ENCODE data around the gene WFIKKN1. TPM values are rescaled to one million over a fixed set of nuclear protein-coding genes. Genes with fewer than 3 reads are reported as not detected.

The WFIKKN1 gene
- total RNA-seq, 1 donor from 2014 or later, result 8.5 TPM

DNA sequence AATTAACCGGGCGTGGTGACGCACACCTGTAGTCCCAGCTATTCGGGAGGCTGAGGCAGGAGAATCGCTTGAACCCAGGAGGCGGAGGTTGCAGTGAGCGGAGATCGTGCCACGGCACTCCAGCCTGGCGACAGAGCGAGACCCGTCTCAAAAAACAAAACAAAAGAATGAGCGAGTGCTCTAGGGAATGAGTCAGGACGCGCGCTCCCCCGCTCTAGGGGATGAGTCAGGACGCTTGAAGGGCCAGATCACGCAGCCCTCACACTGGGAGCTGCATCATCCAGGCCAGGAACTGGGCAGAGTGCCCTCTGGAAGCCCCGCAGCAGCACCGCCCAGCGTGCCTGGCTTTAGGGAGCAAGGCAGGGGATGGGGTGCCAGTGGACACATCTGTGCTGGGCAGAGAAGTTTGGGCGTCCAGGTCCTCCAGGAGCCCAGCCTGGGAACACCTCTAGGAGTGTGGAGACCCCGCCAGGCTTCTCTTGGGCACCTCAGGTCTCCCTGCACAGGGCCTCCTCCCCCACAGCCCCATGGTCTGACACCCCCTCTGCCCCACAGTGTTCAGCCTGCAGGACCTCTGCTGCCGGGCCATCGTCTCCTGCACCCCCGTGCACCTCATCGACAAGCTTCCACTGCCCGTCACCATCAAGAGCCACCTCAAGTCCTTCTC lies 3.9 kb upstream of the WFIKKN1 start:
- Mint-ChIP-seq H3K9me3 (no peaks in the 10 kb centered on the region), H3K4me3 (peak overlapping the region; percentile 54), H3K27me3 (ENCODE audit: low read depth) (peaks cover 2% of the 10 kb centered on the region), H3K27ac (ENCODE audit: unreplicated experiment) (no peak overlapping the region), H3K4me1 (peaks cover 25% of the 10 kb centered on the region), H3K36me3 (ENCODE audit: low read depth) (peaks cover 3% of the 10 kb centered on the region)
- no peak for DNase-seq (ENCODE audit: low read depth, low spot score)
- TF ChIP-seq, protein P1, sequence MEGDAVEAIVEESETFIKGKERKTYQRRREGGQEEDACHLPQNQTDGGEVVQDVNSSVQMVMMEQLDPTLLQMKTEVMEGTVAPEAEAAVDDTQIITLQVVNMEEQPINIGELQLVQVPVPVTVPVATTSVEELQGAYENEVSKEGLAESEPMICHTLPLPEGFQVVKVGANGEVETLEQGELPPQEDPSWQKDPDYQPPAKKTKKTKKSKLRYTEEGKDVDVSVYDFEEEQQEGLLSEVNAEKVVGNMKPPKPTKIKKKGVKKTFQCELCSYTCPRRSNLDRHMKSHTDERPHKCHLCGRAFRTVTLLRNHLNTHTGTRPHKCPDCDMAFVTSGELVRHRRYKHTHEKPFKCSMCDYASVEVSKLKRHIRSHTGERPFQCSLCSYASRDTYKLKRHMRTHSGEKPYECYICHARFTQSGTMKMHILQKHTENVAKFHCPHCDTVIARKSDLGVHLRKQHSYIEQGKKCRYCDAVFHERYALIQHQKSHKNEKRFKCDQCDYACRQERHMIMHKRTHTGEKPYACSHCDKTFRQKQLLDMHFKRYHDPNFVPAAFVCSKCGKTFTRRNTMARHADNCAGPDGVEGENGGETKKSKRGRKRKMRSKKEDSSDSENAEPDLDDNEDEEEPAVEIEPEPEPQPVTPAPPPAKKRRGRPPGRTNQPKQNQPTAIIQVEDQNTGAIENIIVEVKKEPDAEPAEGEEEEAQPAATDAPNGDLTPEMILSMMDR (conservative IDR thresholded peaks at IDR 0.05), result no peak

DNA sequence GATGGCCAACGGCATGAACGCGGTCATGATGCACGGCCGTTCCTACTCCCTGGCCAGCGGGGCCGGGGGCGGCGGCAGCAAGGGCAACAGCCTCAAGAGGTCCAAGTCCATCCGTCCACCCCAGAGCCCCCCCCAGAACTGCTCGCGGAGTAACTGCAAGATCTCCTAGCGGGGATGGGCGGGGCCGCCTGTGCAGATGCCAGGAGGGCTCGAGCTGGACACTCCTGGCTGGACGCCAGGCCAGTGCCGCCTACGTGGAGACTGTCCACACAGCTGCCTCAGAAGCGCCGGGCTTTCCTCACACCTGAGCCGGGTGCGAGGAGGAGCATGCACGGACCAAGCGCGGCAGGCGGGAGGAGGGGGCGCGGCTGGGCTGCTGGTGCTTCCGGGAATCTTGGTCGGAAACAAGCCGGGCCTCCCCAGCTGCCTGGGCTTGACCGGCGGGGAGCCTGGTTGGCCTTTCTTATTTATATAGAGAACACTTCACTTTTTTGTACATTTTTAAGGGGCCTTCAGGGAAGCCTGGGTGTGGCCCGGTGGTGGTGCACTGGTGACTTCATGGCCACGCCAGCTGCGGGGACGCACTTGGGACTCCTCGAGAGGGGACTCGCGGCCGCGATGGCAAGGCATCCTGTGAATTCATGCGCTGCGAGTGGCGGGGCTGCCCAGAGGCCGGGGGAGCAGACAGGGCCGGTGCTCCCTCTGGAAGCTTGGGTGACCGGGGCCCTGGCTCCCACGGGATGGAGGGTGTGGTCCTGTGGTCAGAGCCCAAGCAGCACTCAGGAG lies 3.1 kb upstream of the WFIKKN1 start:
- Mint-ChIP-seq H3K9me3 (no peaks in the 10 kb centered on the region), H3K4me3 (no peak overlapping the region), H3K27me3 (ENCODE audit: low read depth) (peaks cover 2% of the 10 kb centered on the region), H3K36me3 (ENCODE audit: low read depth) (peaks cover 3% of the 10 kb centered on the region), H3K27ac (ENCODE audit: unreplicated experiment) (no peak overlapping the region), H3K4me1 (peaks cover 22% of the 10 kb centered on the region)
- DNase-seq (ENCODE audit: low read depth, low spot score), result no peak
- TF ChIP-seq, protein P1 (conservative IDR thresholded peaks at IDR 0.05), result no peak

DNA sequence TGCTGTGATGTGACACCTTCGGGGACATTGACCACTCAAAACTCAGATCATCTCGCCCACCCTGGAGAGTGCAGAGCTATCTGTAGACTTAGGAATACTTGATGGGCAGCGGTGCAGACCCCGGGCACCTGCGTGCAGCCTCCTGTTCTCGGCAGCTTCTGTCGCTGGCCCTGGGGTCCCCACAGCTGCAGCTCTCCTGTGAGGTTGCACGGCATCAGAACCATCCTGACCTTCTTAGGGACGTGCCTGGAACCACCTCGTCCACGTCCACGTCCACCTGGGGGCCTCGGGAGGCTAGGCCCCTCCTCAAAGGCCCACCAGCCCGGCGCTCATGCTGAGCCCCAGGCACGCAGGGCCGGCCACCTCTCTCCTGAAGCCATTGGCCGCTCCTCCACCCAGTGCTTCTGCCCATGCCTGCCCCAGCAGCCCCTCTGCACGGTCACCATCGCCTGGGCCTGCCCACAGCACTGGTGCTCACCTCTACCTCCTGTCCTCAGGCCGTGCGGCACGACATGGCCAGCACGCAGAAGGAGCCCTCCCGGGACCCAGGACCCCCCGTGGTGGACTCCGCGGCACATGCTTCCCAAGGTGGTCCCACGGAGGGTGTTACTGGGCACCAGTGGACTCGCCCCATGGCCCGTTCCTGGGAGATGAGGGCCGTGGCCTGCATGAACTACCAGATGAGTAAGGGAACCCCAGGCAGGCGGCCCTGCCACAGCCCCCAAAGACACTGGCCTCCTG lies 2.3 kb upstream of the WFIKKN1 start:
- H3K27me3 Mint-ChIP-seq (ENCODE audit: low read depth), result peaks cover 2% of the 10 kb centered on the region
- H3K36me3 Mint-ChIP-seq (ENCODE audit: low read depth), result peaks cover 3% of the 10 kb centered on the region
- H3K4me3 Mint-ChIP-seq, result peak overlapping the region; percentile 84
- TF ChIP-seq, protein P1 (conservative IDR thresholded peaks at IDR 0.05), result no peak
- no peaks in the 10 kb centered on the region for H3K9me3 Mint-ChIP-seq
- DNase-seq (ENCODE audit: low read depth, low spot score), result no peak
- H3K4me1 Mint-ChIP-seq, result peaks cover 22% of the 10 kb centered on the region
- peak overlapping the region; percentile 86 for H3K27ac Mint-ChIP-seq (ENCODE audit: unreplicated experiment)

DNA sequence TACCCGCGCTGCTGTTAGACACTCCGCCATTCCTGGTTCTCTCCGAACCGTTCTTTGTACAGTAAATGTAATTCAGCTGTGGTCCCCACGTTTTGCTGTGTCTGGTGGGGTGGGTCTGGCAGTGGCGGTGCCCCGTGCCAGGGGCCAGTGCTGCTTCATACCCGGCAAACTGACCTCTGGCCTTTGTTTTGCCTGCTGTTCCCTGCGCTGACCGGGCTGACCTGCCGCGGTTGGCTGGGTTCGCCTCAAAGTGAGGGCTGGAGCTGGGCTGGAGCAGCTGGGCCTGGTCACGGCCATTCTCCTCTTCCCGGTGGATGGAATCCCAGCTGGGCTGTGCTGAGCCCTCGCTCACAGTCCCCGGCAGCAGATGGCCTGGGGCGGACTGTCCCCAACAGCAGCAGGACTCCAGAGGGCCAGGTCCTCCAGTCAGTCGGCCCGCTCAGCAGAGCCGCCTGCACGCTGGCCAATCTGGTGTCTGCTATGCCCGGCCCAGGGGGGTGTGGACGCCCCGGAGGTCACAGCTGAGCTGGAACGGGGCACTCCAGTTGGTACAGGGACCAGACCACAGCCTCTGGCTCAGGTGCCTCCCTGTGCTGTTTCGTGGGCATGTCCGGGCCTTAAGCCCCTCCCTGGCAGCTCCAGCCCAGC lies 1.5 kb upstream of the WFIKKN1 start:
- H3K9me3 Mint-ChIP-seq, result no peaks in the 10 kb centered on the region
- TF ChIP-seq, protein P1 (conservative IDR thresholded peaks at IDR 0.05), result no peak
- H3K4me1 Mint-ChIP-seq, result peaks cover 16% of the 10 kb centered on the region
- H3K27me3 Mint-ChIP-seq (ENCODE audit: low read depth), result peaks cover 2% of the 10 kb centered on the region
- DNase-seq (ENCODE audit: low read depth, low spot score), result peak; percentile 58
- H3K36me3 Mint-ChIP-seq (ENCODE audit: low read depth), result peaks cover 3% of the 10 kb centered on the region
- peak overlapping the region; percentile 84 for H3K4me3 Mint-ChIP-seq
- H3K27ac Mint-ChIP-seq (ENCODE audit: unreplicated experiment), result peak overlapping the region; percentile 86

DNA sequence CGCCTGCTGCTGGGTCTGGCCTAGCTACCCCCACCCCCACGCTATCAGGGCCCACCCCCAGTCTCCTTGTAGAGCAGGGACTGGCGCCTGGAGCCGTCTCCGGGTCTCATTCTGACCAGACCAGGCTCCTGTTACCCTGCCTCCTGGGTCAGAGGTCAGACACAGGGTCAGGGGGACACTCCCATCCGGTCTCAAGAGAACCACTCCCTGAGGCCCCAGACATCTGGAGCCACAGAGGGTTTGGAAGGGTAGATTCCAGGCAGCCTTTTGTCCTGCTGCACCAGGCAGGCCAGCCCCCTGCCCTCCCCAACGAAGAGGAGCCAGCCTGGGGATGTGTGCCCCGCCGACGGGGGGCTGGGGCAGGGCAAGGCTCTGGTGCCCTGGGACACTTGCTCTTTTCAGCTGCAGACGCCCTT lies 944 bp upstream of the WFIKKN1 start:
- H3K36me3 Mint-ChIP-seq (ENCODE audit: low read depth), result peaks cover 3% of the 10 kb centered on the region
- peak; percentile 65 for DNase-seq (ENCODE audit: low read depth, low spot score)

More for the DNA sequence above, 944 bp upstream of the WFIKKN1 start:
- peak overlapping the region; percentile 75 for H3K27ac Mint-ChIP-seq (ENCODE audit: unreplicated experiment)
- TF ChIP-seq, protein P1 (conservative IDR thresholded peaks at IDR 0.05), result no peak
- no peaks in the 10 kb centered on the region for H3K9me3 Mint-ChIP-seq
- peak overlapping the region; percentile 84 for H3K4me3 Mint-ChIP-seq
- H3K4me1 Mint-ChIP-seq, result peaks cover 16% of the 10 kb centered on the region
- H3K27me3 Mint-ChIP-seq (ENCODE audit: low read depth), result peaks cover 2% of the 10 kb centered on the region

Data from neural crest cell (in vitro differentiated cells).